Endothelial cell of umbilical vein (primary cell): ENCODE results near the gene HIRA.

Experiments used
- EZH2 ChIP-seq: IDR thresholded peaks from 2 replicates; pipeline ENCODE4 v1.6.1; 2012; ENCODE audit warnings: borderline replicate concordance, low read depth, mild to moderate bottlenecking, moderate library complexity, low read length, inconsistent platforms; ENCODE audit not compliant: severe bottlenecking
- POLR2A ChIP-seq: IDR thresholded peaks from 2 replicates; pipeline ENCODE4 v1.6.1; 2012; ENCODE audit warnings: low read depth, mild to moderate bottlenecking, control low read depth, low read length
- POLR2AphosphoS5 ChIP-seq: IDR thresholded peaks from 2 replicates; pipeline ENCODE4 v1.6.1; 2012; ENCODE audit warnings: low read depth, mild to moderate bottlenecking, control low read depth, low read length, moderate library complexity; ENCODE audit not compliant: insufficient read depth
- TF ChIP-seq, protein P1 (sequence below), 2 donors: IDR thresholded peaks; 1 replicate in 1 of 2; 2 replicates in 1 of 2; pipeline ENCODE4 v1.5.1; 2011; ENCODE audit warnings: low read length in 2 of 2, mild to moderate bottlenecking in 2 of 2, moderate library complexity in 2 of 2, control low read depth in 1 of 2, inconsistent platforms in 1 of 2, low read depth in 1 of 2; ENCODE audit not compliant: insufficient read depth in 1 of 2; ENCODE audit errors: extremely low read depth in 1 of 2

DNA sequence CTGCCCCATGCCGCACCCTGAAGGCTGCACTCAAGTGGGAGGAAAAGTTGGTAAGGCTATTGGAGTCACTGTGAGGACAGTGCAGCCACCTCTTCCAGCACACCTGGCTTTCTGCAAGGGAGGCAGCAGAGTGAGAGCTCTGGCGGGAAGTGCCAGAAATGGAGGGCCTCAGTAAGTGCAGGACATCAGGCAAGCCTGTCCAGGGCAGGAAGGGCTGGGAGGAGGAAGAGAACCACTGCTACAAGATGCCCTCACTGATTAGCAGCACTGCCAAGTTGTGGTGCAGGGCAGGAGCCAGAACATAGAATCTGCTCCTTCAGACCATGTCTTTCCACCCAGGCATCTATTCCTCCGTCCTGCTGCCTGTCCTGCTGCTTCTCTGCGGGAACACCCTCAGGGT lies 78.8 kb downstream of the HIRA start:
- TF ChIP-seq POLR2A (no peak), POLR2AphosphoS5 (no peak), EZH2 (no peak)
- TF ChIP-seq, protein P1, sequence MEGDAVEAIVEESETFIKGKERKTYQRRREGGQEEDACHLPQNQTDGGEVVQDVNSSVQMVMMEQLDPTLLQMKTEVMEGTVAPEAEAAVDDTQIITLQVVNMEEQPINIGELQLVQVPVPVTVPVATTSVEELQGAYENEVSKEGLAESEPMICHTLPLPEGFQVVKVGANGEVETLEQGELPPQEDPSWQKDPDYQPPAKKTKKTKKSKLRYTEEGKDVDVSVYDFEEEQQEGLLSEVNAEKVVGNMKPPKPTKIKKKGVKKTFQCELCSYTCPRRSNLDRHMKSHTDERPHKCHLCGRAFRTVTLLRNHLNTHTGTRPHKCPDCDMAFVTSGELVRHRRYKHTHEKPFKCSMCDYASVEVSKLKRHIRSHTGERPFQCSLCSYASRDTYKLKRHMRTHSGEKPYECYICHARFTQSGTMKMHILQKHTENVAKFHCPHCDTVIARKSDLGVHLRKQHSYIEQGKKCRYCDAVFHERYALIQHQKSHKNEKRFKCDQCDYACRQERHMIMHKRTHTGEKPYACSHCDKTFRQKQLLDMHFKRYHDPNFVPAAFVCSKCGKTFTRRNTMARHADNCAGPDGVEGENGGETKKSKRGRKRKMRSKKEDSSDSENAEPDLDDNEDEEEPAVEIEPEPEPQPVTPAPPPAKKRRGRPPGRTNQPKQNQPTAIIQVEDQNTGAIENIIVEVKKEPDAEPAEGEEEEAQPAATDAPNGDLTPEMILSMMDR (IDR thresholded peaks at IDR 0.05; ENCODE audit: extremely low read depth in 1 of 2, insufficient read depth in 1 of 2, low read depth in 1 of 2, low read length in 2 of 2): no peak
